Measurements from ENCODE around the gene SRSF8.
A peak's percentile ranks its signal among the peaks of the same experiment; 100 is the strongest.

The SRSF8 gene

GRCh38 chr11:95068549-95068948, 1.8 kb downstream of the SRSF8 start:
- DNase-seq (ENCODE audit: low spot score) = peak; percentile 84

DNA sequence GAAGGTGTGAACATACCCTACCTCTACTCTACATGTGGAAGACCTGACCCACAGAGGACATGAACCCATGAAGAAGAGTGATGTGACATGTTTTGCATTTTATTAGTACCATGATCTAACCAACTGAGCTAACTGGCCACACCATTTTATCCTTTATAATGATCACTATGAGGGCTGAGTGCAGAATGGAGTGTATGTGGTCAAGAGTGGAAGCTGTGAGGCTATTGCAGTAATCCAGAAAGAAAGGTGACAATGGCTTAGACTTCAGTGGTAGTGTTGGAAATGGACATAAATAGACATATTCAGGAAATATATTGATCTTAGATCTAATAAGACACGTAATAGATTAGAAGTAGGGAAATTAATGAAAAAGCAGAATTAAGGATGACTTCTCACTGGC, 3.8 kb downstream of the SRSF8 start:
- DNase-seq (ENCODE audit: low spot score) = no peak

DNA sequence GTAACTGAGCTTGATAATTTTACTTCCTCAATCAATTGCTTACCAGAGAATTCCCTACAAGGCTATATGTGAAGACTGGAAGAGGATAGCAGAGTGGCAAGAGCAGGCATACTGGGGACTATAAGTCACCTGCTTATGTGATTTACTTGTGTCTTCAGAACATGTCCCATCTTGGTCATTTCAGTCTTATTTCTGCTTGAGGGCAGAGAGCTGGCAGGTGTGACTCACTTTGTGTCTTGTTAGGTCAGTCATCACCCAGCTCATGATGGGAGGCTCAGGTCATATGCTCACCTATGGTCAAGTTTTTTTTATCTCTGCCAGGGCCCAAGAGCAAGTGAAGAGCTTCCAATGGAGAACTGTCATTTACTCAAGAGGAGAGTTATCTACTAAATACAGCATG, 6.2 kb downstream of the SRSF8 start:
- DNase-seq (ENCODE audit: low spot score) = no peak

DNA sequence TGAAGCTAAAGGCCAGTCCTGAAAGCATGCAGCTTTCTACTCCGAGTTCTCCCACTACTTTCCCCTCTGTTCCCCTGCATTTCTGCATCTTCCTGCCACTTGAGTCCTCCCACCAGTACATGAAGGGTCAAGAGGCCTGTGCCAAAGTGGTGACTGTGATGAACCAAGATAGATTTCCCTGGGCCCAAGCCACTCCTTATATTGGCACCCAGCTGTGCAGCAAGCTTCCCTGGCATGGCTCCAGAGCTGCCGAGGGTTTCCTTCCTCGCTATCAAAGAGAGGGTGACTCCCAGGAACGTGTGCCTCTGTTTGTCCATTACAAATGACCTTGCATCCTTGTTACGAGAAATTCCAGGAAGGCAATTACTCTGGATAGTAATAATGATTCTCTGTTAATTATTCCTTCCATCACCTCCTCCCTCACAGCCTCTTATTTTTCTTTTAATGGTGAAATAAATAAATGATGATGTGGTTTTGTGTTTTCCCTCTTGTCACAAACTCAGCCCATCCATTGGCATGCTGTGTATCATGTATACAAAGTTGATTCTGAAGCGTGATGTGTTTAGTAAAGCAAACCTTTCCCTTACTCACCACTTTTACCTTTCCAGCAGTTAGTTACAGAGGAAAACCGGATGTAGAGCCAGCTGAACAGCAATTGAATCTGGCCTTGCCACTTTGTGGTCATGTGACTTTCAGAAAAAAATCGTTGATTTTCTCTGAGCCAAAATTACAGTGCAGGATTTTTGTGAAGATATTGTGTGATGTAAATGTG, 8.3 kb downstream of the SRSF8 start:
- DNase-seq (ENCODE audit: low spot score) = no peak

DNA sequence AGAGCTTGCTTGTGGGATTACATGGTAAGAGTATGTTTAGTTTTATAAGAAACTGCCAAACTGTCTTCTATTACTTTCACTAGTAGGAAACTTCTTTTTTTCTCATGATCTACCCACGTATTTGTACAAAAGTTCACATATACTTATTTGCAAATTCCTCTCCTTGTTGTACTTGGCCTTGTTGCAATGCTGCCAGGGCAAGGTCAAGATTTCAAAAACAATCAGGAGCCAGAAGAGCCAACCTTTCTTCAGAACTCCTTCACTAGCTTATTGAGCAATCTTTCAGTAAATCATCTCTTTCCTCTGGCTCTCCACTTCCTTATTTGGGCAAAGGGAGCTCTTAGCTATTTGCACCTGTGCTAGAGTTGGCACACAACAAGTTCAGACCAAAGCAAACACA, 9.7 kb downstream of the SRSF8 start:
- no peak for DNase-seq (ENCODE audit: low spot score)

DNA sequence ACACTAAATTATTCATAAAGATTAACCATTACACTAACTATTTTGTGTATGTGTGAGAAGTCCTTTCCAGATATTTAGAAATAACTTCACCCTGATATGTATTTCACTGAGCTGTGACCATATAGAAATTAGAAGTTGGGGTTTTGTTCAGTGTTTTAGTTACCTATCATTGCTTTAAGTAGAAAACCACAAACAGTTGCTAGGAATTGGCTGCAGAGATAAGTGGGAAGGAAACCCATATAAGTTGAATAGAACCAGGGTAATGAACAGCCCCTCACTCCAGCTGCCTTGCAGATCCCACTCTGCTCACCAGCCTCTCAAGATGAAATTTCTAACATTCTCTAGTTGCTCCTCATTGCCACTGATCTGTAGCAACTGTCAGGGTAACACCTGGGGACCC, 10.3 kb downstream of the SRSF8 start:
- no peak for DNase-seq (ENCODE audit: low spot score)

DNA sequence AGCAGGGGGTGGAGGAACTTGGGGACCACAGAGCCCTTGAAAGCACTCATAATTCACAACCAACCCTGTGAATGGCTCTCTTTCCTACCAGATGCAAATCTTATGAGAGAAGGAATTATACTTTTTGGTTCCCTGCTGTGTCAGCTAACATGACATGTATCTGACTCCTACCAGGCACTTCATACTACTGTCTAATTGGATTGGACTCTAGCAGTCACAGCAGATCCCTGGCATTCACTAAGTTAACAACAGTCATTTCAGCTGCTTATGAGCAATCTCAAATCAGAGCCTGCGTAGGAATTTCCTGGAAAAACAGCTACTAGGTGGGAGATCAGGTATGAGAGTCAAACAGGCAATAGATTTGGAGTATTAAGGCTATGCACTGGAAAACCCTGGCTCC, 11.8 kb downstream of the SRSF8 start:
- DNase-seq (ENCODE audit: low spot score) = no peak

DNA sequence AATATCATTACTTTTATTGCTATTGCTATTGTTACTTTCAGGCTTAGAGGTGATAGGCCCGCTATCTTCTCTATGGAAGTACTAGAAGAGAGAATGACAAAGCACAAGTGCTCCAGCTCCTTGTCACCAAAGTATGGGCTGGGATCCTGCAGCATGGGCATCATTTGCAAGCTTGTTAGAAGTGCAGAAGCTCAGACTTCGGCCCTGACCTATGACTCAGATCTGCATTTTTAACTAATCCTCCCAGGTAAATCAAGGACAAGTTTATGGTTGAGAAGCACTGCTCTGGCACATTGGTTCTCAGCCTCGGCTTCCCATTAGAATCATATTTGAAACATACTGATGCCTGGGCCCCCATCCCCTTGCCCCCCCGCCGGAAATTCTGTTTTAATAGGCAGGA, 14.3 kb downstream of the SRSF8 start:
- no peak for DNase-seq (ENCODE audit: low spot score)

DNA sequence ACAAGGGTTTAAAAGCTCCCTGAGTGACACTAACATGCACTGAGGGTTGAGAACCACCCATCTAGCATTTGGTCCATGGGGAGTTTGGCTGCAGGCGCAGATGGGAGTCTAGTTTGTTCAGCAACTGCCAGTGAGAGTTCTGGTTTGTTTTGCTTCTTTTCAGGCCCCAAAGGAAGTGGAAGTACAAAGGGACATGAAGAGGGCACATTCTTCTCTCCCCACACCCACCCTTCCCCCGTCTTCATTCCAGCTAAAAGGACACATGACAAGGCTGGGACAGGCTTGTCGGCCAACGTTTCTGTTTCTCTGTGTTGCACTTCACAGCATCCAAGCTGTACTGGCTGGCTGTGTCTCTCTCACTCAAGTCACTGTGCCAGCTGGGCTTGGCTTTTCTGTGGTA, 14.7 kb downstream of the SRSF8 start:
- DNase-seq (ENCODE audit: low spot score) = no peak

DNA sequence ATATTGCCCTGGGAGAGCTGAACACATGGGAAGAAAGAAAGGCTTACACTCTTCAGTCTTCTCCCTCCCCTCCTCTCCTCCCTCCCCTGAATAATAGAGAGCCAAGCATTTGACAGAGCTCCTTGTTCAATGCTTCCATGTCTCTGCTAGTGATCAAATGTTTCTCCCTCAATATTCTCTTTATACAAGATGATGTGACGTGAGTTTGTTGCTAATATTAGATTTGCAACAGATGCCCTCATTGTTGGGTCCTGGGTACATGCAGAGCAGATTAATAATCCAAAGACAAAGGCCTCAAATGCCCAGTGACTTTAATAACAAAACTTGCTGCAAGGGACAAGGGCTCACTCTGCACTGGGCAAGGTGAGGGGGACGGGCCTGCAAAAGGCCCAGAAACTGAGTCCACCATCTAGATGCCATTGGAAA, 15.9 kb downstream of the SRSF8 start:
- DNase-seq (ENCODE audit: low spot score) = no peak

- no peak for DNase-seq (ENCODE audit: low spot score)
Observed at GRCh38 chr11:95084509-95084908, 17.8 kb downstream of the SRSF8 start.

GRCh38 chr11:95085117-95085816, 18.5 kb downstream of the SRSF8 start:
- DNase-seq (ENCODE audit: low spot score) = no peak

DNA sequence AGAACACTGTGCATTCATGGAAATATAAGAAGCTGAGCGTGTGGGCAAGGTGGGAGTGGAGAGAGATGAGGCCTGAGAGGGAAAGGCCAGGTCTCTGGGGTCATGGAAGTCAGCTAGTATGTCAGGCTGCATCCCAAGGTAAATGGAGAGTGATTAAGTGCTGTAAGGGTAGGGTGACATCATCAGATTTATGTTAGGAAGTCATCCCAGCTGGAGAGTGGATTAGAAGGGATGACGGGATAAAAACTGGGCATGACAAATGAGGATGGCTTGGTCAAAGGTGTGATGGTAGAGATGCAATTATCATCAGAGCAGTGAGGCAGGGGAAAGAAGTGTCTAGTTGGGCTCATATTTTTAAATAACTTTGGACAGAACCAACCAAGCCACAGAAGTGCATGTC, 19.4 kb downstream of the SRSF8 start:
- no peak for DNase-seq (ENCODE audit: low spot score)

GRCh38 chr11:95086836-95087570, 20.3 kb downstream of the SRSF8 start:
- no peak for DNase-seq (ENCODE audit: low spot score)

DNA sequence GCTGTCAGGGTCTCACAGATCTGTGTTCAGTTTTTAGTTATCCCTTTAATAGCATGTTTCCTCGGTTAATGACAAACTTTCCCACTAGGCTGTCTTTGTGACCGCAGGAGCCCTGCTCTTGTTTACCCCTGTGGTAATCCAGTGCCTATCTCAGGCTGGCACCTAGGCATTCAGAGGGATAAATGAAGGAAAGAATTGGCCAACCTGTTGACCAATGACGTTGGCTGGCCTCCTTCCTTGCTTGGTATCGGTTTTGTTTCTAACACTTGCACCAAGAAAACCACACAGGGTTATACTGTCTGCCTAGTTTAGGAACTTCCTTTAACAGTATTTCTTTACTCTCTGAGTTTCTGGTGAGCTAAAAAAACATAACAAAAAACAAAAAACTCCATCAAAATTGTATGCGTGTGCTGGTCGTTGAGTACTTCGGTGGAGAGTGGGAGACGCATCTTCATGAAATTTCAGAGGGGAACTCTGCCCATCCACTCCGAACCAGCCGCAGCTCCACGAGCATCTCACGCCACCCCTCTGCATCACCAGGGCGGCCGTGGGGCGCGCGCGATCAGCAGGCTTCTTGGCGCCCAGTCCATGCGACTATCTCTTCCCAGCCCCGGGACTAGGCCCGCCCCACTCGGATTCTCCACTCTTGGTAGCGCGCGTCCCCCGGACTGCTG, 22.4 kb downstream of the SRSF8 start:
- DNase-seq (ENCODE audit: low spot score) = peak; percentile 13

- DNase-seq (ENCODE audit: low spot score) = peak; percentile 82
Observed at GRCh38 chr11:95089620-95090542, 23.2 kb downstream of the SRSF8 start, which contains the start of gene ENDOD1. Gene ENDOD1 (plus strand): TSS chr11:95089846. CDS start chr11:95089928, 82 bp downstream.

DNA sequence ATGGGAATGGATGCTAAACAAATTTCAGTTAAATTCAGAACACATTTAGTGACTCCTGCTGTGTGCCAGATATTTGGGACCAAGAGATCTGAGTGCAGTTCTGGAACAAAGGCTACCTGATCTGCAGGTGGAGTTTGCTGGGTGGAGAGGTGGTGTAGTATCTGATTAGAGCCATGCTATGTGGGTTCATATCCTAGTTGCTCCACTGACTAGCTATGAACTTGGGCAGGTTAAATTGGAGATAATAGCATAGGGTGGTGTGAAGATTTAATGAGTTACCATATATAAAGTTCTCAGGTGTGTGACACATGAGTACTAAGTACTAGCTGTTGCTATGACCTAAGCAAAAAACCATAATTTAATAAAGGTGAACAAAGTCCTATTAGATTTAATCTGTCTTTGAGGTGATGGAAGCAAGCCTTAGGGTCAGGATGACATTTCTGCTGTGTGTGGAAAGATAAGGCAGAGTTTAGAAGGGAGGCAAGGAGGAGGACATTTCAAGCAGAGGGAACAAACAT, 25.0 kb downstream of the SRSF8 start:
- no peak for DNase-seq (ENCODE audit: low spot score)

GRCh38 chr11:95092549-95093324, 26.0 kb downstream of the SRSF8 start:
- no peak for DNase-seq (ENCODE audit: low spot score)

DNA sequence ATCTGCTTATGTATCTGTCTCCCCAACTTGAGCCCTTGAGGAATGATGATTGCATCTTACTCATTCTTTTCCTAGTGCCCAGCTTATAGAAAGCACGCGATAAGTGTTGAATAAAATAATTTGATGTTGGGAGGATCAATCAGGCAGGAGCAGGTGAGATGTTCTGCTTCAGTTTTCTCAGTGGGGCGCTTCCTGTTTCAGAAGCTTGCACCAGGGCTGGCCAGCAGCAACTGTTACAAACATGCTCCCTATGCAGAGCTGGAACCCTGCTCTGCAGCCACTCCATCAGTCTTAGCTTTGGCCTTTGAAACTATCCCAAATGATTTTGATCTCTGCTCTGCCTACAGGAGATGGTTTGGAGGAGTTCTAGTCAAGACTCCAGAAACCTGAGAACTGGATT, 26.8 kb downstream of the SRSF8 start:
- no peak for DNase-seq (ENCODE audit: low spot score)
